NCI-H128 (cell line): Measurements from ENCODE around the gene PITPNM1.

Experiments used
- DNase-seq: peaks from one replicate; lab custom pipeline; 2025; ENCODE audit not compliant: unreplicated experiment; lab: John Stamatoyannopoulos, UW

Gene PITPNM1

DNA sequence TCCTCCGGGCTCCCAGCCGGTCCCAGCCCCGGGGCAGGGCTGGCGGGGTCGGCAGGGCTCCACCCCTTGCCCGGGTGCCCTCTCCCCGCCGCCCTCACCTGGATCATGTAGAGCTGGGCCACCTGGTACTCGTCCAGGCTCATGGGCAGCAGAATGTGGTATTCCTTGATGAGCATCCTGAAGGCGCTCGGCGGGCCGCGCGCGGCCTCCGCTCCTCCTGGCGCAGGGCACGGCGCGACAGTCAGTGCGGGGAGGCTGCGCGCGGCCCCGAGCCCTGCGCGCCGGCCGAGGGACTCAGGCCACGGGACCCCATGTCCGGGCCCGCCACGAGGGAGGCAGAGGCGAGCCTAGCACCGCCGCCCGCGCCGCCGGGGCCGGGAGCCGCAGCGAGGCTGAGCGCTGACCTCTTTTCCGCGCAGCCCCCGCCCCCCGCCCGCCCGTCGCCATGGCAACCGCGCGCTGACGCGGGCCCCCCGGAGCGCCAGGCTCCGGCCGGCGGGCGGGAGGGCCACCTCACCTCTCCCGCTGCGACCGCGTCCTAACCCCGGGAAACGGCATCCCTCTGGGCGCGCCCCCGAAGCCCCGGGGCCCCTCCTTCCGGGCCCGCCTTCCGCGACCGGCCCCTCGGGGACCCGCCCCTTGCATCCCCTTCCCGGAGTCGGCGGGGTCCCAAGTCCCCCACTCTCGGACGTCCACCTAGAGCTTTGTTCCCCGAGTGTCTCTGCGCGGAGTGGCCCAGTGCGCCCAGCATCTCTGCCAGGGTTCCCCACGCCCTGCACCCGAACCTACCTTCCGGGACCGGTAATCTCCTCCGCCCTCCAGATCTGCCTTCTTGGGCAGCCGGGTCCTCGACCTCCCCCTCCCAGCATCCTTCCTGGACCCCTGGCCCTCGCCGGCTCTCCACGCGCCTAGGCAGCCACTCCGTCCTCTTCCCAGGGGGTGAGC lies 886 bp downstream of the PITPNM1 start:
- DNase-seq: no peak

DNA sequence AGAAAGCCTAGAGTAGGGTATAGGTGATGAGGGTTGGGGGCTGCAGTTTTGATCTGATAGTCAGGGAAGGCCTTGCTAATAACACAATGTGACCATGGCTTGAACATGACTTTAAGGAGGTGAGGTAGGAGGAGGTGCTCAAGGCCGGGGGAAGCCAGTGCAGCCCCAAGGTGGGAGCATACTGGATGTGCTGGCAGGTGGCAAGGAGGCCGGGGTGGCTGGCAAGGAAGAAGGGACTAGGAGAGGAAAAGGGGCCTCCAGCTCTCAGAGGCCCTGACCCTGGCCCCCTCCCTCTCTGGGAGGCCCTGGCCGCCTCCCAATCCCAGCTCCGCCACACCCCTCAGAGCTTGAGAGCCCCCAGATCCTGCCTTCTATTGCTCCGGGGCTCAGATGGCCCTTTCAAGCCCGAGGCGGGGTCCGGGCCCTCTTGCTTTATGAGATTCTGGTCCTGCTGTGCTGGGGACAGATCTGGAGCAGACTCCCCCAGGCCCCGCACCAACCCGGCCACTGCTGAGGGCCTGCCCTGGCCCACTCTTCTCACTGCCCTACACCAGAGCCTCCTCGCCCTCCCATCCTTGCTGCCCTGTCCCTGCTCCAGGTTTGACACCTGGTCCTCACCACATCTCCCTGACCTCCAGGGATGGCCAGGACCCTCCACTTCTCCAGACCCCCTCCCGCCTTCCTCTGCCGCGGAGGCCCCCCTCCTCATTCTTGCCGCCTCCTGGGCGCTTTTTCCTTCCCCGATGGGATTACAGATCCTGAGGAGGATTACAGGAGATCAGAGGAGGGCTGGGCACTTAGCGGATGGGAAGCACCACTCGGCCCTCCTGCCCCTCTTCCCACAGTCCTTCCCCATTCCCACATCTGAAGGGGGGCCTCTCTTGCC lies 1.8 kb downstream of the PITPNM1 start:
- no peak for DNase-seq

- no peak for DNase-seq
These were observed 2.7 kb downstream of the PITPNM1 start for GRCh38 chr11:67502328-67502979.

DNA sequence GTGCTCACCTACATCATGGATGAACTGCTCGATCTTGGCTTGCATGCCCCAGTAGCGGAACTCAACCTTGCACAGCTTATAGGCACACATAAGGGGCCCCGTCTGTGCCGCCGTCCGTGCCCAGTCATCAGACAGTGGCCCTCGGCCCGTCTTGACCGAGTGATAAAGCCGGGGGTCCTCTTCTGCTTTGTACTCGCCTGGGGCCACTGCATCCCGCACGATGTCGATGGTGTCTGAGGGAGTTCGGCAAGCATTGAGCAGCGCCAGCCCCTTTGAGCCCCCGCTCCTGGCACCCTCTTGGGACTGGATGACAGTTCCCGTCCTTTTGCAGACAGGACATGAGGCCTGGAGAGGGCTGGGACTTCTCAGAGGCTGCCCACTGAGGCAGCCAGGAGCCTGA lies 3.3 kb downstream of the PITPNM1 start:
- no peak for DNase-seq

DNA sequence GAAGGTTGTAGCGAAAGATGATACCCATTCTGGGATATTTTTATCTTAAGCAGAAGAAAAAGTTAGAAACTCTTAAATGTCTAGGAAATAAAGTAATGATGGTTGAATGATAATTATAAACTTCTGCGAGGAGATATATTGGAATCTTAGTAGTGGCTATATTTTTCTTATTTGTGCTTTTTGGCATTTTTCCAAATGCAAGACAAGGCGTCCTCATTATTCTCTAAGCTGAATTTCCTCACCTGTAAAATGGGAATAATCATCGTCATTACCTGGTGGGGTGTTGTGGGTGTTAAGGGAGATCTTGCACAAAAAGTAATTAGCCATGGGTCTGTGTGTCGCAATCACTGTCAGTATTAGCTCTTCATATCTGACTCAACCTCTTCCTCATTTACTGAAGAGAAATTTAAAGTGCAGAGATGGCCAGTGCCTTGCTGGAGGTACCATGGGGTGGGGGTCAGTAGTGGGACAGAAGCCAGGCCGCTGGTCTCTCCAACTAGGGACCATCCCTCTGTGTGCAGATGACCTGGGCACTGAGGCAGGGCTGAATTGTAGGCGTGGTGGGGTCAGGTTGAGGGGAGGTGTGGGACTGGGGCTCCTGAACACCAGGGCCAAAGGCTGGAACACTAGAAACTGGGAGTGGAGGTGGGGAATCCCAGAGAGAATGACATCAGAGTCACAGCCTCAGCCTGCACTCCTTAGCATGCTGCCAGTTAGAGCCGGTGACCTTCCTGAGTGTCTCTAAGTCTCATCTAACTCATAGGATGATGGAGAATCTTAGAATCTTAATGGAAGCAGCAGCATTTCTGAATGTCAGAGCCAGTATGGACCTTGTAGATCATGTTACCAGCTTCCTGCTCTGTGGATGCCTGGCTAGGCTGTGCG lies 4.1 kb downstream of the PITPNM1 start:
- DNase-seq: no peak

DNA sequence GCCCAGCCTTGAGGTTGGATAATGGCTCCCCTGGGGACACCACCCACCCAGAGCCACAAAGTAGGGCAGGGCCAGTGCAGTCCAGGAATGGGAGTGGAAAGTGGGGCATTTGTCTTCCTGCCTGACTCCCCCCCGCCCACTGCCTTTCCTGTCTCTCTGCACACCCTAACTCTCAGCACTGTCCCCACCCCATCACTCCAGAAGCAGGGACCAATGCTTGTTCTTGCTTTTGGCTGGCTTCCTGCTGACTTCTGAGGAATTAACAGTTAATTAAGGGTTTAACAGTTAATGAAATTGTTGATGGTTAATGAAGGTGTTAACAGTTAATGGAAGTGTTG lies 4.7 kb downstream of the PITPNM1 start:
- DNase-seq: no peak

- no peak for DNase-seq
These were observed 5.2 kb downstream of the PITPNM1 start for GRCh38 chr11:67499808-67500483.

GRCh38 chr11:67498544-67498972 lies 6.6 kb downstream of the PITPNM1 start:
- DNase-seq: no peak

GRCh38 chr11:67497656-67498291 lies 7.4 kb downstream of the PITPNM1 start:
- no peak for DNase-seq

DNA sequence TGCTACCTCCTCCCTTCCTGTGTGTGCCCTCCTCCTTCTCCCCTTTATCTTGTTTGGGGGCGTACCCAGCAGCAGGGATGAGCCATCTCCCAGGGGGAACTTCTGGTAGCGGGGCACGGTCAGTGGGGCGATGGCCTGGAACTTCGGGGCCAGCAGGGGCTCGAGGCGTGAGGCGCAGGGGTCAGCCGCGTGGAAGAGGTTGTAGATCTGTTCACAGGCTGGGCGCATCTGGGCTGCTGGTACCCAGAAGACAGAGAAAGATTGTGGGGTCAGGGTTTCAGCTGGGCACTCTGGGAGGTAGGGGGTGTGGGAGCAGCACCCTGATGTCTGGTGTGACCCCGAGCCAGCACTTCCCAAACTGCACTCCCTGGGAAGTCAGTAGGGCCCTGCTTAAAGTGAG lies 9.1 kb downstream of the PITPNM1 start:
- no peak for DNase-seq

DNA sequence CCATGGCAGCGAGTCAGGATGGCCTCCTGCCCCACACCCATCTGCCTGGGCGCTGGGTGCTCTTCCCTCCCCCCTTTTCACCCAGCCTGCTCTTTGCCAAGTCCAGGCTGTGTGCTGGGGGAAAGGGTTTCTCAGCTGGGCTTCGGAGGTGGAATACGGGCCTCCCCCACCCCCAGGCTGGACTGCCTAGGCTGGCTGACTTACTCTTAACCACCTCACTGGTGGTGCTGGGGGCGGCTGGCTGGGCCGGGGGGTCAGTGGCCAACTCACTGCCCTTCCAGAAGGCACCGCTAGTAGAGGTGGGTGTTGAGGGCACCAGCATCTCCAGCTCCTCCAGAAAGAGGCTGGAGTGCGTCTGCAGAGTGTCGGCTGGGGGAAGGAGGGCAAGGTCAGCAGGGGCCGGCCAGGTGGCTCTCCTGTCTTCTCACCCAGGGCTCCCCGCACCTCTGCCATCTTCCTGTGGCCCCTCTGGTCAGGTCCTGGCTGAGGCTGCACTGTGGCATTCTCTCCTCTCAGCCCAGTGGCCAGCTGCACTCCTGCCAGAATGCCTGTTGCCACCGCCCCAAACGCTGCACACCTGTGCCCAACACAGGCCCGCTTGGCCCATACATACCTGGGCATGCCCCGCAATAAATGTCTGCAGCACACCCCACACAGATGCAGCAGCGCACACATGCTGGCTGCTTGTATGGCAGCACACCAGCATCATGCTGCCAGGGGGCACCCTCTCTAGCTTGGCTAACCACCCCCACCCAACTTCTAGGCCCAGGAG lies 9.7 kb downstream of the PITPNM1 start:
- DNase-seq: no peak

- no peak for DNase-seq
These were observed 10.6 kb downstream of the PITPNM1 start for GRCh38 chr11:67494371-67495233.

- DNase-seq: no peak
These were observed 11.4 kb downstream of the PITPNM1 start for GRCh38 chr11:67493548-67494370.

DNA sequence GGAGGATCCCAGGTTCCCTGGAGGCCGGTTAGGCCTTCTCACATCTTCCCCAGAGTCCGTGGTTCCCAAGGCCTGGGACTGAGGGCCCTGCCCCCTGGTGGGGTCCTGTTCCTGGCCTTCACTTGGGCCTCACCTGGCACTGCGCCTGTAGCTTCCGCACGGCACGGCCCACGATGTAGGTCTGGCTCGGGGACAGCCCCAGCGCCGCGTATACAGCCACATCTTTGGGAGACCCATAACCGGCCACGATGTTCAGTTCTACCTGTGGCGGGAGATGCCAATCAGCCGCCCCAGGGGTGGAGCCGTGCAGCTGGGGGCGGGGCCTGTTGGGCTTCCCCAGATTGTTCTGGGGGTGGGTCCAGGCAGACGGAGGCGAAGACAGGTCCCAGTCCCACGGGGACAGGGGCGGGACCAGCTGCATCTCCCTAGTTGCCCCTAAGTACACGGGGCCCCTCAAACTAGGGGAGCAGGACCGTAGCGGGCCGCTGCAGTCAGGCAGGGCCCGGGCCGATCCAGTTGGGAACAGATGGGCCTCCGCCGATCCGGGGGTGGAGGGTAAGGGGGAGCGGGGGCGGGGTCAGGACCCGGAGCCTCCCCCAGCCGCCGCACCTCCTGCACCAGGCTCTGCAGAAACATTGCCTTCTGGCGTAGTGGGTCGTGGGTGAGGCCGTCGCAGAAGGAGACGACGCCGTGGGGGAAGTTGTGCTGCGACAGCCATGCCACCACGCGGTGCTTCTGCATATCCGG lies 12.2 kb downstream of the PITPNM1 start:
- DNase-seq: no peak

- DNase-seq: no peak
These were observed 13.0 kb downstream of the PITPNM1 start for GRCh38 chr11:67492069-67492727.
